ENCODE results near the gene FOXO3. TPM values are rescaled to one million over a fixed set of nuclear protein-coding genes. Genes with fewer than 3 reads are reported as not detected.
"Not testable (repeated sequence)": the region's sequence is repeated elsewhere in the genome, so short reads cannot be mapped to it uniquely, and the experiment has no call there.

The FOXO3 gene
- total RNA-seq, 1 donor from 2014 or later = 13.9 TPM

DNA sequence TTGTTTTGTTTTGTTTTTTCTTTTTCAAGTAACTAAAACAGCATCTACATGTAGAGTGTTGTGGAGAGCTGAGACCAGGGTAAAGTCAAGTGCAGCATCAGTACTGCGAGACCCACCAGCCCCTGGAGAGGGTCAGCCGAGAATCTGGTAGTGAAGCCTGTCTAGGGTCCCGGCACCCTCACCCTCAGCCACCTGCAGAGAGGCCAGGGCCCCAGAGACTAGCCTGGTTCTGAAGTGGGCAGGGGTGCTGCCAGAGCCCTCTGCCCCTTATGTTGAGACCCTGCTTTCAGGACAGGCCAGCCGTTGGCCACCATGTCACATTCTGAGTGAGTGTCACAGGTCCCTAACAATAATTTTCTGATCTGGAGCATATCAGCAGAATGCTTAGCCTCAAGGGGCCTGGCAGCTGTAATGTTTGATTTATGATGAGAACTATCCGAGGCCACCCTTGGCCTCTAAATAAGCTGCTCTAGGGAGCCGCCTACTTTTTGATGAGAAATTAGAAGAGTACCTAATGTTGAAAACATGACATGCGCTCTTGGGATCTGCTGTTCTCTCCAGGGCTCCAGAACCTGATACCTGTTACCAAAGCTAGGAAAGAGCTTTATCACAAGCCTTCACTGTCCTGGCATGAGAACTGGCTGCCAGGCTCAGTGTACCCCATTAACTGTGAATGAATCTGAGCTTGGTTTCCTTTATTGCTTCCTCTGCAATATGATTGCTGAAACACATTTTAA lies 121.8 kb downstream of the FOXO3 start:
- not testable (repeated sequence) for DNase-seq (ENCODE audit: low read depth in 2 of 2)

DNA sequence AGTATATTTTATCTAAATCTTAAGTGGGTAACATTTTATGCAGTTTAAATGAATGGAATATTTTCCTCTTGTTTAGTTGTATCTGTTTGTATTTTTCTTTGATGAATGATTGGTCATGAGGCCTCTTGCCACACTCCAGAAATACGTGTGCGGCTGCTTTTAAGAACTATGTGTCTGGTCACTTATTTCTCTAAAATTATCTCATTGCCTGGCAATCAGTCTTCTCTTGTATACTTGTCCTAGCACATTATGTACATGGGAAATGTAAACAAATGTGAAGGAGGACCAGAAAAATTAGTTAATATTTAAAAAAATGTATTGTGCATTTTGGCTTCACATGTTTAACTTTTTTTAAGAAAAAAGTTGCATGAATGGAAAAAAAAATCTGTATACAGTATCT lies 123.3 kb downstream of the FOXO3 start:
- not testable (repeated sequence) for DNase-seq (ENCODE audit: low read depth in 2 of 2)

DNA sequence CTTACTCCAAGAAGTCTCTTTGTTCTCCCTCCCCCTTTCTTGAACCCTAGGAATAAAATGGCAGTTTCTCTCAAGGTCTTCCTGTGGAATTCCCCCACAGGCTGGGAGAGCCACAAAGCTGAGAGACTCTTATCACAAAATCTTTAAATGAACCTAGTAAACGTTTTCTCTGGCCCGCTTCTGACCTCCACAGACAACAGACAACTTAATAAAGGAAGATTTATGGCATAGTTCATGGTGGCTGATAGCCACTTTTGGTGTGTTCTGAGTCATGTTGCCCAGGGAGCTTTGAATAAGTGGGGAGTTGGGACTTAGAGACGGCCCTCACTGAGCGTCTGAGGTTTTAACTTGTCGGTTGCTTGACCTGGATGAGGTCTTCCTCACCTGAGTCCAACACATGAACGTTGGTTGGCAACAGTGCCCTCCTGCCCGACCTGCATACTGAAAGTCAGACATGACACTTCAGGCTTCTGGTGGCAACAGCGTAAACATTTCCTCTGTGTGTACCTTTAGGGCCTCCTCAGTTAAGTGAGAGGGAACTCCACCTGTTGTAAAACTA lies 124.1 kb downstream of the FOXO3 start:
- peak in 1 of 2 donors; percentile 82 for DNase-seq (ENCODE audit: low read depth in 2 of 2)

GRCh38 chr6:108685970-108686369 lies 125.3 kb downstream of the FOXO3 start:
- no peak for DNase-seq (ENCODE audit: low read depth in 2 of 2)

DNA sequence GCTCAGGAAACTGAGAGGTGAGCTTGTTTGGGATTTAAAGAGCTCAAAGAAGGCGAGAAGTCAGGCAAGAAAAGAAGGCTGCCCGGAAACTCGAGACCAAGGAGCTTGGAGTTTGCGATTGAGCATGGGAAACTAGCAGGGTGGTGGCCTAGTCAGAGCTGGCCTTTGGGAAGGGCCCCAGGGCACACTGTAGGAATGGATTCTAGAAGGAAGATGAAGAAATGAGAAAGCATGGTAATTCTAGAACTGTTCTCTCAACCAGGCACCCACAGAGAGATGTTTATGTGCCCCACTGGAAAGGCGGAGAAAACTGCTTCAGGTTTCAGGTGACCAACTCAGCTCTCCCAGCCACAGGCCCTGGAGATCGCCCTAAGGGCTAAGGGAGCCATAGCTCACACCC lies 126.2 kb downstream of the FOXO3 start:
- DNase-seq (ENCODE audit: low read depth in 2 of 2) = no peak

DNA sequence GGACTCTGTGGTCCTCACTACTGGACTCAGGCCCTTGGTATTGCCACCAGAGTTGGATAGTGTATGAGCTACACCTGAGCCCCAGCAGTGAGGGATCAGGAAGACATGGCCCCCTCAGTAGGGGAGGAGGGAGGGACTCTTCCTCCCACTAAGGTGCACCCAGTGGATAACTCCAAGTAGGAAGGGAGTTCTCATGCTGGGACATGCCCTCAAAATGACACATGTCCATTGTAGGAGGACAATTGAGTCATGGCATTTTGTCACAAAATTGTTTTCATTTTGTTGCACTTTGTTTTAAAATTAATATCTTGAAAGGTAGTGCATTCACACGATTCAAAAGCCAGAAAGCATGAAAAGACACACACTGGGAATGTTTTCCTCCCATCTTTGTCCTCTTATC lies 127.2 kb downstream of the FOXO3 start:
- DNase-seq (ENCODE audit: low read depth in 2 of 2) = no peak

- peak in 1 of 2 donors; percentile 74 for DNase-seq (ENCODE audit: low read depth in 2 of 2)
These were observed 128.8 kb downstream of the FOXO3 start for GRCh38 chr6:108689272-108690161.

DNA sequence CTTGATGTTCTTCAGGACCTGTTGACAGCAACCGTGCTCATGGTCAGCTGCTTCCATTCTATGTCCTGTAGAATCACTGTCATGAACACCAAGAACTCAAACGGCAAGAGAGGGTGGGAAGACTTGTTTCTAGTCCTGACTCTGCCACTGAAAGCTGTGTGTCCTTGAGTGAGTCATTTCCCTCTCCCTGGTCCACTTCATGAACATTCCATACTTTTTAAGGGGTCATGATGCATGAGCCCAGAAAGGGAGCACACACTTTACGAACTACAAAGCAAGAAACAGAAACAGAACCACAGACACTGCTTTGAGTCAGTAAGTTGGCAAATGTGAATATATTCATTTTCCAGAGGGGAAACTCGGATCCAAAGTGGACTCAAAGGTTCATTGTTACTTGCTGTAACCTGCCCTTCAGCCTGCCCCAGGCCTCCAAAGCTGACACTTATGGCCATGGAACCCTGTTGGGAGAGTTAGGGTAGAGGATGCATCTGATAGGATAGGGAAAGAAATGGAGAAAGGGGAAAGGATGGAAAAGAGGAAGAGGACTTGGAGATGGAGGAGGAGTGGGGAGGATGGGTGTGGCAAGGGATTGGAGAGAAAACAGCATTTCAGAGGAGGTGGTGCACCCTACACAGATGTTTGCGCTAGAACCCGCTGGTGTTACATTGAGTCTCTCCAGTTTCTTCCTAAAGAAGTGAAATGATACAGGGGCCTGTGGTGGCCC lies 129.8 kb downstream of the FOXO3 start:
- DNase-seq (ENCODE audit: low read depth in 2 of 2) = peak in 1 of 2 donors; percentile 66

DNA sequence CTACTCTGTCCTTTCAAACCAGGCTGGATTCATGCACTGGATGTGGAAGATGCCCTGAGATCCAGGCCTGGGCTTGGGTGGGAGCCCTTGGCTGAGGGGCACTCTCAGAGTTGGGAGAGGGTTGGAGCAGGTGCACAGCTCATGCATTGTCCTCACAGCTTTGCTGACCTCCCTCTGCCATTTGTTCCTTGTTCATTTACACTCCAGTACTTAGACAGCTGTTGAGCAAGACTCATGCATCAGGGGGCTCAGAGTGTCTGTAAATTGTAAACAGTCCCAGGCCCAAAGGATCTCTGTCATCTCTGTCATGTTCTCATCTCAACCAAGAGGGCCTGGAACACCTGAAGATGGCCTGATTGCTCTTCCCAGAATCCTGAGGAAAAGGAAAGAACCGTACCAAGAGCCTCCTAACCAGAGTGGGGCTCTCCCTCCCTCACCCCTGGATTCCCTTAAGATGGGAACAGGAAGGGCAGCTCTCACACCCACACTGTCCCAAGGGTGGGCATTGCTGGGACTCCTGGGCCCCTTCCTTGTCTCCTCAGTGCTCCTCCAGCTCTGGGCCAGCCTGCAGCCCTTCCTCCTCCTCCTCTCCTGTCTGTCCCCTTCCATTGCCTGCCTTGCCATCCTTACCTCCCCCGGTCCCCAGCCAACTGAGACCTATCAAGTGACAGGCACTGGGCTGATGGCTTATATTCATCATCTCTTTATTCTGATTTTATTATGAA lies 132.9 kb downstream of the FOXO3 start:
- DNase-seq (ENCODE audit: low read depth in 2 of 2) = no peak

DNA sequence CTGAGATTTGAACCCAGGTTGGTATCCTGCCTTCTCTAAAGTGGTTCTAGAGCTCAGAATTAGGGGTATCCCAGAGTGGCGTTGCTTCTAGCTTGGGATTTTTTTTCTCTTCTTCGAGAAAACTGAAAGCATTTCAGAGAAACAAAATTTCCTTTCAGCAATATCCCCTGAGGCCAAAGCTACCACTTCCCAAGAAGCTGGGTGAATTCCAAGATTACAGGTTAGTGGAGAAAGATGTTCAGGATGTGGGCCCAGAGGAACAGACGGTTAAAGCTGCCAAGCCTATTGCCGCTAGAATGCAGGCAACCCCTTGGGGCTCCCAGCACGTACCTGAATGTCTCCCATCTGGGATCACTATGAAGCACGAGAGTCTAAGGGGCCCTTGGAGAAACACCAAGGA lies 134.1 kb downstream of the FOXO3 start:
- DNase-seq (ENCODE audit: low read depth in 2 of 2) = no peak

GRCh38 chr6:108697561-108698161 lies 136.9 kb downstream of the FOXO3 start:
- DNase-seq (ENCODE audit: low read depth in 2 of 2) = no peak

- no peak for DNase-seq (ENCODE audit: low read depth in 2 of 2)
These were observed 138.0 kb downstream of the FOXO3 start for GRCh38 chr6:108698593-108699289.

DNA sequence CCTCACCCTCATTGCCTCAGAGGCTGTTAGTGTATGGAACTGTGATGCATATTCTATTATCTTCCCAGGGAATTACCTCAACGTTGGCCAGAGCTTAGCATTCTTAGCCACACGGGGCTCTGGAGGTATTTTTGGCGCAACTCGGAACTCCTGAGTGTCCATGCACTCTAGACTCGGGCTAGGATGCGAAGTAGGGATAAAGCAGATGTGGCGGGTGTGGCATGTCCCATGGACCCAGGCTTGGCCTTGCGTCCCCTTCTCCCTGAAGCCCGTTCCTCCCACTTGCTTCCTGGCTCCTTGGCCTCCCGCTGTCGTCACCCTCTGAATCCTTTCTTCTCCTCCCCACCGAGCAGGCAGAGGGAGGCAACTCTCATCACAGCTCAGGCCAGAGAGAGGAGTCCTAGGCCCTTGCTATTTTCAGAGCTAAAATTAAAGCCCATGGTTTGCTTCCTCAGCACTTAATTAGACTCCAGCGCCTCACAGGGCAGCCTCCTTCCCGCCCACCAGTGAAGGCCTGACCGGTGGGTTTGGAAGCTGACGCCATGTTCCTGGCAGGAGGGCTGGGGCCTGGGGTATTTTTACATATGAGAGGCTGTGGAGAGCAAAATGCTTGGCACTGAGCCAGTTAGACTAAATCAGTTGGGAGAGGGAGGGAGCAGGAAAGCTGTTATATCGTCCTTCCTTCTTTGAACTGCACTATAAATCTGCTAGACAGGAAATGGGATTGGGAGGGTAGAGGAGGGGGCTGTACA lies 138.7 kb downstream of the FOXO3 start:
- peak in 1 of 2 donors; percentile 28 for DNase-seq (ENCODE audit: low read depth in 2 of 2)

DNA sequence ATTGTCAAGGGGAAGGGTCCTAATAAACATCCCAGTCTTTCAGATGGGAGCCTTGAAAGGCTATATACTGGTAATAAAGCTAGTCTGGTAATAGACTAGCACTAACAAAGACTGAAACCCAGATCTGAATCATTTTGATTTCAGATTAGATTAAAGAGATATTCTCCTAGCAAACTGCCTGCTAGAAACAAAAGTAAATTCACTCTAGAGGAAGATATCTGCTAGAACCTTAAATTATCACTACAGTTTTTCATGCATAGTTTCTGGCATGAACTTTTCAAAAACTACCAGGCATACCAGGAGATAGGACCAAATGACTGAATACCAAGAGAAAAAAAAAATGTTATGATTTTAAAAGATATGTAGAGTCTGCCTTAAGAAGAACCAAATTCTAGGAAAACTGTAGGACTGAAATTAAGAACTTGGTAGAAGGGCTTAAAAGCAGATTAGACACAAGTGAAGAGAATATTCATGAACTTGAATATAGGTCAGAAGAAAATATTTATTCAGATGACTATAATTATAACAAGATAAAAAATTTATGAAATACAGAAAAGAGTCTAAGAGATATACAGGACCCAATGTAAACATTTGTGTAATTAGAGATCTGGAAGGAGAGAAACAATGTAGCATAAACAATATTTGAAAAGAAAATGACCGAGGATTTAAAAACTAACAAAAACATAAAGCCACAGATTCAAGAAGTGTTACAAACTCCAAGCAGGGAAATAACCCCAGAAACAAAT lies 141.6 kb downstream of the FOXO3 start:
- no peak for DNase-seq (ENCODE audit: low read depth in 2 of 2)

DNA sequence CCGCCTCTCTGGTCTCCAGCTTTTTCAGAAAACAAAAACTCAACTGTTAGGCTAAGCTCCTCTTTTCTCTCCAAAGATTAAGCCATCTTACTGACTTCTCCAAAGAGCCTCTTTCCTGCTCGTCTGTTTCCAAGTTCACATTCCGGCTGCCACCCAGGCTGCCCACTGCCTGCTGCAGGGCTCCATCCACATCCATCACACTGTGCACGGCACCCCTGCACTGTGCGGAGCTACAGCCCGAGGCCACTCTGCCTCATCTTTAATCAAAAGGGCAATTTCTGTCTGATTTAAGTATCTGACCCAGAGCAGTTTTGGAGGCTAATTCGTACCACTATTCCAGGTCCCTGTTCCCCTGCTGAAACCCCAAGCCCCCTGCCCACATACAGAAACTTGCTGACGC lies 145.9 kb downstream of the FOXO3 start:
- DNase-seq (ENCODE audit: low read depth in 2 of 2) = no peak

DNA sequence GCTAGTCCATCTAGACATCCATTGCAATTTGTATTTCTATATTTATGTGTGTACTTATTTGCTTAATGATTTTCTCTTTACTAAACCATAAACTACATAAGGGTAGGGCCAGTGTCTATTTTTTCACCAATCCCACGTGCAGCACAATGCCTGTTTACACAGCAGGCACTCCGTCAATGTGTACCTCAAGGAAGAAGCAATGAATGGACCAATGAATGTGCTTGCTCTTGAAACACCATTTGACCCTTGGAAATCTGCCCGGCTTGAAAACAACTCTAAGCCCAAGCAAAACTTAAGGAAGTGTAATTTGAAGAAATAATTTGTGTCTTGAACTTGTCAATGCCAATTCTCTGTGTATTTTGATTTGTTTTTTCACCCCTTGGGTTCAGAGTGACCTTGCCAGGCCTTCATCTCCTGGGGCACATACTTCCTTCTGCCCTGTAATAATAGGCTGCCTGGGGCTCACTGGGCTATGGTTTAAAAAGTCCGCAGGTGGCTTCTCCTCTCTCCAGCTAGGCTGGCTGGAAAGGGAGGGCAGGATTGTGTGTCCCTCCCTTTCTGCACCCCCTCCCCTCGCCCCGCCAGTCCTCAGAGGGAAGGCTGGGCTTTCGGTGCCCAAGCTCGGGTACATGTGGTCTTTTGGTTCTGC lies 146.7 kb downstream of the FOXO3 start:
- peak in 1 of 2 donors; percentile 50 for DNase-seq (ENCODE audit: low read depth in 2 of 2)

GRCh38 chr6:108710030-108710429 lies 149.3 kb downstream of the FOXO3 start:
- DNase-seq (ENCODE audit: low read depth in 2 of 2) = no peak

GRCh38 chr6:108710551-108710950 lies 149.8 kb downstream of the FOXO3 start:
- no peak for DNase-seq (ENCODE audit: low read depth in 2 of 2)

All from lung microvascular endothelial cell (primary cell).